Nephron (organoid): ENCODE data around the gene MVK.

Experiments used
- H3K27ac Mint-ChIP-seq, 3 experiments: 2 replicates each; pipeline ENCODE4 v1.8.0; 2020; ENCODE audit warnings: mixed read lengths in 3 of 3, mild to moderate bottlenecking in 2 of 3, moderate library complexity in 1 of 3
- H3K27me3 Mint-ChIP-seq: 2 replicates; pipeline ENCODE4 v1.8.0; 2021; ENCODE audit warnings: low read depth, mild to moderate bottlenecking, moderate library complexity, mixed read lengths
- H3K36me3 Mint-ChIP-seq: 2 replicates; pipeline ENCODE4 v1.8.0; 2020; ENCODE audit warnings: low read depth, mixed read lengths
- H3K4me1 Mint-ChIP-seq: 2 replicates; pipeline ENCODE4 v1.8.0; 2020; ENCODE audit warnings: mixed read lengths
- H3K4me3 Mint-ChIP-seq, 3 experiments: 2 replicates each; pipeline ENCODE4 v1.8.0; 2020; ENCODE audit warnings: mild to moderate bottlenecking in 3 of 3, mixed read lengths in 3 of 3, moderate library complexity in 2 of 3
- H3K9me3 Mint-ChIP-seq: 2 replicates; pipeline ENCODE4 v1.8.0; 2020; ENCODE audit warnings: mixed read lengths
- CTCF ChIP-seq, 3 experiments: fragments of 200-600 bp; sonication (generic); IDR thresholded peaks; one replicate each; pipeline ENCODE4 v1.5.0; 2021; ENCODE audit warnings: antibody characterized with exemption in 3 of 3; ENCODE audit not compliant: unreplicated experiment in 3 of 3

MVK gene

GRCh38 chr12:109589240-109589590 lies 15.6 kb downstream of the MVK start:
- Mint-ChIP-seq H3K4me1 (peaks cover 9% of the 10 kb centered on the region), H3K4me3 (no peak overlapping the region), H3K27ac (no peak overlapping the region), H3K9me3 (no peaks in the 10 kb centered on the region), H3K36me3 (peaks cover 12% of the 10 kb centered on the region), H3K27me3 (no peaks in the 10 kb centered on the region)
- no peak for TF ChIP-seq CTCF (IDR thresholded peaks at IDR 0.05; ENCODE audit: unreplicated experiment in 3 of 3)

GRCh38 chr12:109589691-109590245 lies 16.2 kb downstream of the MVK start:
- TF ChIP-seq CTCF (IDR thresholded peaks at IDR 0.05; ENCODE audit: unreplicated experiment in 3 of 3) = no peak
- Mint-ChIP-seq H3K36me3 (peaks cover 12% of the 10 kb centered on the region), H3K4me3 (no peak overlapping the region), H3K4me1 (peaks cover 15% of the 10 kb centered on the region), H3K27ac (no peak overlapping the region), H3K9me3 (no peaks in the 10 kb centered on the region), H3K27me3 (no peaks in the 10 kb centered on the region)

- H3K36me3 Mint-ChIP-seq = peaks cover 12% of the 10 kb centered on the region
- H3K4me1 Mint-ChIP-seq = peaks cover 15% of the 10 kb centered on the region
- no peak overlapping the region for H3K4me3 Mint-ChIP-seq
- no peak for TF ChIP-seq CTCF (IDR thresholded peaks at IDR 0.05; ENCODE audit: unreplicated experiment in 3 of 3)
- H3K27ac Mint-ChIP-seq = no peak overlapping the region
- H3K27me3 Mint-ChIP-seq = no peaks in the 10 kb centered on the region
- no peaks in the 10 kb centered on the region for H3K9me3 Mint-ChIP-seq
These were observed 17.0 kb downstream of the MVK start for GRCh38 chr12:109590566-109590965.

- no peaks in the 10 kb centered on the region for H3K9me3 Mint-ChIP-seq
- H3K27me3 Mint-ChIP-seq = no peaks in the 10 kb centered on the region
- no peak for TF ChIP-seq CTCF (IDR thresholded peaks at IDR 0.05; ENCODE audit: unreplicated experiment in 3 of 3)
- no peak overlapping the region for H3K27ac Mint-ChIP-seq
- H3K4me1 Mint-ChIP-seq = peaks cover 15% of the 10 kb centered on the region
- no peak overlapping the region for H3K4me3 Mint-ChIP-seq
- H3K36me3 Mint-ChIP-seq = peaks cover 12% of the 10 kb centered on the region
These were observed 17.4 kb downstream of the MVK start for GRCh38 chr12:109591041-109591440.

- no peak overlapping the region for H3K4me3 Mint-ChIP-seq
These were observed 18.8 kb downstream of the MVK start for GRCh38 chr12:109592195-109592904.

More at GRCh38 chr12:109592195-109592904, 18.8 kb downstream of the MVK start:
- H3K27ac Mint-ChIP-seq = peak overlapping the region in 1 of 3 experiments; percentile 68
- no peak for TF ChIP-seq CTCF (IDR thresholded peaks at IDR 0.05; ENCODE audit: unreplicated experiment in 3 of 3)
- H3K9me3 Mint-ChIP-seq = no peaks in the 10 kb centered on the region
- H3K4me1 Mint-ChIP-seq = peaks cover 15% of the 10 kb centered on the region
- peaks cover 12% of the 10 kb centered on the region for H3K36me3 Mint-ChIP-seq
- no peaks in the 10 kb centered on the region for H3K27me3 Mint-ChIP-seq
